ENCODE data around the gene GIT2.
A peak's percentile ranks its signal among the peaks of the same experiment; 100 is the strongest.
"Not testable (repeated sequence)": the region's sequence is repeated elsewhere in the genome, so short reads cannot be mapped to it uniquely, and the experiment has no call there.

The GIT2 gene

GRCh38 chr12:109900752-109901580, 95.2 kb downstream of the GIT2 start:
- peak; percentile 30 for DNase-seq
- Mint-ChIP-seq H3K9me3 (no peaks in the 10 kb centered on the region), H3K36me3 (ENCODE audit: low read depth) (peaks cover 25% of the 10 kb centered on the region), H3K4me1 (peaks cover 49% of the 10 kb centered on the region), H3K4me3 (peak overlapping the region; percentile 91), H3K27me3 (ENCODE audit: low read depth, poor library complexity) (peaks cover 10% of the 10 kb centered on the region), H3K27ac (peak overlapping the region; percentile 81)
- TF ChIP-seq CTCF (IDR thresholded peaks at IDR 0.05): no peak

- H3K4me1 Mint-ChIP-seq: peaks cover 48% of the 10 kb centered on the region
- H3K36me3 Mint-ChIP-seq (ENCODE audit: low read depth): peaks cover 16% of the 10 kb centered on the region
- no peaks in the 10 kb centered on the region for H3K9me3 Mint-ChIP-seq
- DNase-seq: peak; percentile 76
- TF ChIP-seq CTCF (IDR thresholded peaks at IDR 0.05): no peak
- peak within 1 kb of the TSS; percentile 98 for H3K27ac Mint-ChIP-seq
- peaks cover 10% of the 10 kb centered on the region for H3K27me3 Mint-ChIP-seq (ENCODE audit: low read depth, poor library complexity)
- peak within 1 kb of the TSS; percentile 91 for H3K4me3 Mint-ChIP-seq
Measured at GRCh38 chr12:109899783-109900751, 96.1 kb downstream of the GIT2 start, which contains the start of gene TCHP. TSS of gene TCHP (plus strand) at chr12:109900274. CDS start at chr12:109903027, 2,753 bp downstream.

GRCh38 chr12:109899345-109899744, 96.8 kb downstream of the GIT2 start:
- not testable (repeated sequence) for H3K9me3 Mint-ChIP-seq; H3K27me3 Mint-ChIP-seq (ENCODE audit: low read depth, poor library complexity); H3K36me3 Mint-ChIP-seq (ENCODE audit: low read depth); DNase-seq
- Mint-ChIP-seq H3K27ac (peak overlapping the region; percentile 92), H3K4me3 (peak overlapping the region; percentile 91), H3K4me1 (peaks cover 40% of the 10 kb centered on the region)

- Mint-ChIP-seq H3K9me3 (no peaks in the 10 kb centered on the region), H3K4me1 (peaks cover 19% of the 10 kb centered on the region), H3K4me3 (no peak overlapping the region), H3K36me3 (ENCODE audit: low read depth) (no peaks in the 10 kb centered on the region), H3K27ac (no peak overlapping the region), H3K27me3 (ENCODE audit: low read depth, poor library complexity) (peaks cover 6% of the 10 kb centered on the region)
- TF ChIP-seq CTCF (IDR thresholded peaks at IDR 0.05): no peak
- no peak for DNase-seq
Measured at GRCh38 chr12:109897029-109897428, 99.1 kb downstream of the GIT2 start.

GRCh38 chr12:109896188-109896587, 100.0 kb downstream of the GIT2 start:
- Mint-ChIP-seq H3K36me3 (ENCODE audit: low read depth) (no peaks in the 10 kb centered on the region), H3K27me3 (ENCODE audit: low read depth, poor library complexity) (peaks cover 7% of the 10 kb centered on the region), H3K9me3 (no peaks in the 10 kb centered on the region), H3K27ac (no peak overlapping the region), H3K4me3 (no peak overlapping the region), H3K4me1 (peaks cover 10% of the 10 kb centered on the region)
- TF ChIP-seq CTCF (IDR thresholded peaks at IDR 0.05): no peak
- DNase-seq: no peak

- TF ChIP-seq CTCF (IDR thresholded peaks at IDR 0.05): no peak
- H3K4me3 Mint-ChIP-seq: no peak overlapping the region
- H3K4me1 Mint-ChIP-seq: peaks cover 4% of the 10 kb centered on the region
- H3K36me3 Mint-ChIP-seq (ENCODE audit: low read depth): no peaks in the 10 kb centered on the region
- H3K27me3 Mint-ChIP-seq (ENCODE audit: low read depth, poor library complexity): peaks cover 5% of the 10 kb centered on the region
- H3K9me3 Mint-ChIP-seq: no peaks in the 10 kb centered on the region
- no peak for DNase-seq
- no peak overlapping the region for H3K27ac Mint-ChIP-seq
Measured at GRCh38 chr12:109894939-109895338, 101.2 kb downstream of the GIT2 start.

Measured in nephron progenitor cell (in vitro differentiated cells).